GM18861 (cell line): ENCODE measurements around the gene ZNF226.
A peak's percentile ranks its signal among the peaks of the same experiment; 100 is the strongest.
"Not testable (repeated sequence)": the region's sequence is repeated elsewhere in the genome, so short reads cannot be mapped to it uniquely, and the experiment has no call there.

Experiments used
- ATAC-seq: cut with Tn5 transposase; IDR thresholded peaks from one replicate; pipeline ENCODE4 v1.9.1; 2021; ENCODE audit not compliant: unreplicated experiment

The ZNF226 gene

GRCh38 chr19:44212250-44212865 lies 47.5 kb downstream of the ZNF226 start, which contains the start of gene ZNF227:
Gene ZNF227 (plus strand): TSS chr19:44212532. CDS start chr19:44217793, 5,261 bp downstream.
- ATAC-seq: peak; percentile 61

- no peak for ATAC-seq
Observed at GRCh38 chr19:44212866-44213346, 48.0 kb downstream of the ZNF226 start.

- not testable (repeated sequence) for ATAC-seq
Observed at GRCh38 chr19:44219926-44220325, 55.0 kb downstream of the ZNF226 start.

GRCh38 chr19:44220761-44221160 lies 55.9 kb downstream of the ZNF226 start:
- ATAC-seq: not testable (repeated sequence)

- ATAC-seq: not testable (repeated sequence)
Observed at GRCh38 chr19:44221291-44221690, 56.4 kb downstream of the ZNF226 start.
